ENCODE results near the gene GALNT5. TPM values are rescaled to one million over a fixed set of nuclear protein-coding genes. Genes with fewer than 3 reads are reported as not detected.

Gene GALNT5
- polyA plus RNA-seq, 1 donor (not counting 4 experiments of a cell fraction or from before 2014, with no cell fraction given), result 8.3 TPM

DNA sequence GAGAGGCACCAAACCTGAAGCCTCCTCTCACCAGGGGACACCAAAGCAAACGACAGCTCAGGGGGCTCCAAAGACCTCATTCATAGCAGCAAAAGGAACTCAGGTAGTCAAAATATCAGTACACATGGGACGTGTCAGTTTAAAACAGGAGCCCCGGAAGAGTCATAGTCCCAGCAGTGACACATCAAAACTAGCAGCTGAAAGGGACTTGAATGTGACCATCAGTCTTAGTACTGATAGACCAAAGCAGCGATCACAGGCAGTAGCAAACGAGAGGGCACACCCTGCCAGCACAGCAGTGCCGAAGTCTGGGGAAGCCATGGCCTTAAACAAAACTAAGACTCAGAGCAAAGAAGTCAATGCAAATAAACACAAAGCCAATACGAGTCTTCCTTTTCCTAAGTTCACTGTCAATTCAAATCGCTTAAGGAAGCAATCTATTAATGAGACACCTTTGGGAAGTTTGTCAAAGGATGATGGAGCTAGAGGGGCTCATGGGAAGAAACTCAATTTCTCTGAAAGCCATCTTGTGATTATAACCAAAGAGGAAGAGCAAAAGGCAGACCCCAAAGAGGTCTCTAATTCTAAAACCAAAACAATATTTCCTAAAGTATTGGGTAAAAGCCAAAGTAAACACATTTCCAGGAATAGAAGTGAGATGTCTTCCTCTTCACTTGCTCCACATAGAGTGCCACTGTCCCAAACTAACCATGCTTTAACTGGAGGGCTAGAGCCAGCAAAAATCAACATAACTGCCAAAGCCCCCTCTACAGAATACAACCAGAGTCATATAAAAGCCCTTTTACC, 1.2 kb downstream of the GALNT5 start:
- peak overlapping the region; percentile 89 for H3K4me2 ChIP-seq (ENCODE audit: control insufficient read depth, extremely low read depth, insufficient read depth, low read depth, low read length)
- H3K27ac ChIP-seq (ENCODE audit: control insufficient read depth, insufficient read depth, low read length), result no peak overlapping the region
- no peak for FAIRE-seq
- peak overlapping the region in 1 of 3 experiments; percentile 44 for H3K4me3 ChIP-seq (ENCODE audit: control insufficient read depth in 2 of 3, extremely low read depth in 1 of 3, insufficient read depth in 2 of 3, low read depth in 1 of 3, low read length in 3 of 3)
- H3K36me3 ChIP-seq (ENCODE audit: control insufficient read depth in 2 of 2, extremely low read depth in 1 of 2, insufficient read depth in 2 of 2, low read length in 2 of 2), result no peaks in the 10 kb centered on the region
- dilution Hi-C loops (cut with MboI; ENCODE audit: extremely low pct_ligation_motif_present, low sequenced_read_pairs), result no loop called here
- TF ChIP-seq, protein P1, sequence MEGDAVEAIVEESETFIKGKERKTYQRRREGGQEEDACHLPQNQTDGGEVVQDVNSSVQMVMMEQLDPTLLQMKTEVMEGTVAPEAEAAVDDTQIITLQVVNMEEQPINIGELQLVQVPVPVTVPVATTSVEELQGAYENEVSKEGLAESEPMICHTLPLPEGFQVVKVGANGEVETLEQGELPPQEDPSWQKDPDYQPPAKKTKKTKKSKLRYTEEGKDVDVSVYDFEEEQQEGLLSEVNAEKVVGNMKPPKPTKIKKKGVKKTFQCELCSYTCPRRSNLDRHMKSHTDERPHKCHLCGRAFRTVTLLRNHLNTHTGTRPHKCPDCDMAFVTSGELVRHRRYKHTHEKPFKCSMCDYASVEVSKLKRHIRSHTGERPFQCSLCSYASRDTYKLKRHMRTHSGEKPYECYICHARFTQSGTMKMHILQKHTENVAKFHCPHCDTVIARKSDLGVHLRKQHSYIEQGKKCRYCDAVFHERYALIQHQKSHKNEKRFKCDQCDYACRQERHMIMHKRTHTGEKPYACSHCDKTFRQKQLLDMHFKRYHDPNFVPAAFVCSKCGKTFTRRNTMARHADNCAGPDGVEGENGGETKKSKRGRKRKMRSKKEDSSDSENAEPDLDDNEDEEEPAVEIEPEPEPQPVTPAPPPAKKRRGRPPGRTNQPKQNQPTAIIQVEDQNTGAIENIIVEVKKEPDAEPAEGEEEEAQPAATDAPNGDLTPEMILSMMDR (optimal IDR thresholded peaks at IDR 0.05 in 1 of 3, IDR thresholded peaks at IDR 0.05 in 1 of 3, conservative IDR thresholded peaks at IDR 0.05 in 1 of 3; ENCODE audit: extremely low read depth in 1 of 3, insufficient read depth in 2 of 3, low read length in 3 of 3), result no peak
- TF ChIP-seq EZH2 (IDR thresholded peaks at IDR 0.05; ENCODE audit: low read length), result no peak
- no peak overlapping the region for H2AFZ ChIP-seq (ENCODE audit: control insufficient read depth, low read length)
- H3K9ac ChIP-seq (ENCODE audit: control insufficient read depth, extremely low read depth, insufficient read depth, low read length), result no peak overlapping the region
- no peaks in the 10 kb centered on the region for H3K9me1 ChIP-seq (ENCODE audit: control insufficient read depth, extremely low read depth, insufficient read depth, low read length)
- no peak for DNase-seq (ENCODE audit: low read depth, low spot score)
- H3K79me2 ChIP-seq (ENCODE audit: control insufficient read depth, insufficient read depth, low read length), result no peaks in the 10 kb centered on the region
- H3K27me3 ChIP-seq (ENCODE audit: control insufficient read depth, extremely low read depth, insufficient read depth, low read length), result no peaks in the 10 kb centered on the region
- no peaks in the 10 kb centered on the region for H4K20me1 ChIP-seq (ENCODE audit: control insufficient read depth, extremely low read depth, insufficient read depth, low read length)
- no peaks in the 10 kb centered on the region for H3K9me3 ChIP-seq (ENCODE audit: control insufficient read depth, low read depth, low read length)
- peaks cover 26% of the 10 kb centered on the region for H3K4me1 ChIP-seq (ENCODE audit: control insufficient read depth, extremely low read depth, insufficient read depth, low read length)

DNA sequence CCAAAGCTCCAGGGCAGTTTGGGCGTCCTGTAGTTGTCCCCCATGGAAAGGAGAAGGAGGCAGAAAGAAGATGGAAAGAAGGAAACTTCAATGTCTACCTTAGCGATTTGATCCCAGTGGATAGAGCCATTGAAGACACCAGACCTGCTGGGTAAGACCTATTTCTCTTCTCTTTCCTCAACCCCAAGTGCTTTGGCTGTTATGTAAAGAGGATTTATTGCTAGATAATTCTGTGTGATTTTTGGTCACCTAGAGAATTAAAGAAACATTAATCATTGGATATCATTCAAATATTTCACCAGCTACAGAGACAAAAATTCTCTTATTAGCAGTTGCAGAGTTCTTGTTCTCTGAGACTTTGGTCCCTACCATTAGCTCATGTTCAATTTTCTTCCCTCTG, 1.9 kb downstream of the GALNT5 start:
- dilution Hi-C loops (cut with MboI; ENCODE audit: extremely low pct_ligation_motif_present, low sequenced_read_pairs), result no loop called here
- Histone ChIP-seq H4K20me1 (ENCODE audit: control insufficient read depth, extremely low read depth, insufficient read depth, low read length) (no peaks in the 10 kb centered on the region), H3K79me2 (ENCODE audit: control insufficient read depth, insufficient read depth, low read length) (no peaks in the 10 kb centered on the region), H3K4me3 (ENCODE audit: control insufficient read depth in 2 of 3, extremely low read depth in 1 of 3, insufficient read depth in 2 of 3, low read depth in 1 of 3, low read length in 3 of 3) (no peak overlapping the region), H3K4me1 (ENCODE audit: control insufficient read depth, extremely low read depth, insufficient read depth, low read length) (peaks cover 30% of the 10 kb centered on the region), H3K4me2 (ENCODE audit: control insufficient read depth, extremely low read depth, insufficient read depth, low read depth, low read length) (no peak overlapping the region), H3K27me3 (ENCODE audit: control insufficient read depth, extremely low read depth, insufficient read depth, low read length) (no peaks in the 10 kb centered on the region), H3K9me3 (ENCODE audit: control insufficient read depth, low read depth, low read length) (no peaks in the 10 kb centered on the region), H3K9ac (ENCODE audit: control insufficient read depth, extremely low read depth, insufficient read depth, low read length) (no peak overlapping the region), H2AFZ (ENCODE audit: control insufficient read depth, low read length) (no peak overlapping the region), H3K27ac (ENCODE audit: control insufficient read depth, insufficient read depth, low read length) (no peak overlapping the region), H3K9me1 (ENCODE audit: control insufficient read depth, extremely low read depth, insufficient read depth, low read length) (no peaks in the 10 kb centered on the region), H3K36me3 (ENCODE audit: control insufficient read depth in 2 of 2, extremely low read depth in 1 of 2, insufficient read depth in 2 of 2, low read length in 2 of 2) (no peaks in the 10 kb centered on the region)
- FAIRE-seq, result no peak
- no peak for TF ChIP-seq EZH2 (IDR thresholded peaks at IDR 0.05; ENCODE audit: low read length)
- TF ChIP-seq, protein P1 (optimal IDR thresholded peaks at IDR 0.05 in 1 of 3, IDR thresholded peaks at IDR 0.05 in 1 of 3, conservative IDR thresholded peaks at IDR 0.05 in 1 of 3; ENCODE audit: extremely low read depth in 1 of 3, insufficient read depth in 2 of 3, low read length in 3 of 3), result no peak
- no peak for DNase-seq (ENCODE audit: low read depth, low spot score)
